Glomerular visceral epithelial cell (primary cell): ENCODE data around the gene C21orf58.
"Not testable (repeated sequence)": the region's sequence is repeated elsewhere in the genome, so short reads cannot be mapped to it uniquely, and the experiment has no call there.

Experiments used
- DNase-seq: peaks from one replicate; pipeline ENCODE4 v3.0.0-alpha.2; 2016; ENCODE audit errors: extremely low spot score

C21orf58 gene

DNA sequence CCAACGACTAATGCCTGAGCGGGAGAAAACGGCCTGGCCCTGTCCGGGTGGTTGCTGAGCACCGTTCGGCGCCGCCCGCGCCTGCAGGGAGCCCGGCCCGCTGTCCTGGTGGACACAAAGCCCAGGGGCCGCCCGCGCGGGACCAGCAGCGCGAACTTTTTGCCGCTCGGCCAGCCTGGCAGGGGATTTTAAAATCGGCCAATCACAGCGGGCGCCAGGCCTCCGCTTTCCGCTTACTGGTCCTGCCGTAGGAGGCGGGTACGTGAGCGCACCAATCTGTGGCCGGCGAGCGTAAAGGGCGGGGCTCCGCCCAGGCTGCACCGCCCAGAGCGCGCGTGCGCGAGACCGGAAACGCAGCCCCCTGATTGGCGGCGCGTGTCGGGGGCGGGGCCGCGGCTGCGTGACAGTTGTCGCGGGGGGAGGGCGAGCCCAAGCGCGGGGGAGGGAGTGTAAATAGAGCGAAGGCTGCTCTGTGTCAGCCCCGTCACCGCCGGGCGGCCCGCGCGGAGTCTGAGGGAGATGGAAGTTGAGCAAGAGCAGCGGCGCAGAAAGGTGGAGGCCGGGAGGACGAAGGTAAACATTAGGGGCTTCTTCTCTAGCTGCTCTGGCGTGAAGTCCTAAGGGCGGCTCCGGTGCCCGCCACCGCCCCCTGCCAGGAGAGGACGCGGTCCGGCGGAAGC, at the start of gene C21orf58, which contains the start of gene PCNT:
C21orf58 (minus strand) TSS at position 161 of the 680 bp plus-strand sequence. CDS start 1,132 bp downstream, outside the sequence.
PCNT (plus strand) TSS at position 447 of the 680 bp plus-strand sequence; CDS start at position 520, 73 bp downstream.
- DNase-seq = peak; percentile 99

- DNase-seq = not testable (repeated sequence)
These were observed 49.3 kb upstream of the C21orf58 start for GRCh38 chr21:46372947-46373346.

DNA sequence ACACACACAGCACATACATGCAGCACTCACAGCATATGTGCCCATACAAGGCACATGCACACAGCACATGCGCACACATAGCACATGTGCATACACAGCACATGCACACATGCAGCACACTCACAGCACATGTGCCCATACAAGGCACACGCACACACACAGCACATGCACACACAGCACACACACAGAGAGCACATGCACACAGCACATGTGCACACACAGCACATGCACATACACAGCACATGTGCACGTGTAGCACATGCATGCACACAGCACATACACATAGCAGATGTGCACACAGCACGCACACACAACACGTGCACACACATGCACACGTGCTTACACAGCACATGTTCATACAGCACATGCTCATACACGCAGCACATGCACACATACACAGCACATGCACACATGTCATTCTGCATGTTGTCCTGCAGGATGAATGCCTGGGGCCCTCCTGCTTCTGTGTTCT, 48.4 kb upstream of the C21orf58 start:
- no peak for DNase-seq

DNA sequence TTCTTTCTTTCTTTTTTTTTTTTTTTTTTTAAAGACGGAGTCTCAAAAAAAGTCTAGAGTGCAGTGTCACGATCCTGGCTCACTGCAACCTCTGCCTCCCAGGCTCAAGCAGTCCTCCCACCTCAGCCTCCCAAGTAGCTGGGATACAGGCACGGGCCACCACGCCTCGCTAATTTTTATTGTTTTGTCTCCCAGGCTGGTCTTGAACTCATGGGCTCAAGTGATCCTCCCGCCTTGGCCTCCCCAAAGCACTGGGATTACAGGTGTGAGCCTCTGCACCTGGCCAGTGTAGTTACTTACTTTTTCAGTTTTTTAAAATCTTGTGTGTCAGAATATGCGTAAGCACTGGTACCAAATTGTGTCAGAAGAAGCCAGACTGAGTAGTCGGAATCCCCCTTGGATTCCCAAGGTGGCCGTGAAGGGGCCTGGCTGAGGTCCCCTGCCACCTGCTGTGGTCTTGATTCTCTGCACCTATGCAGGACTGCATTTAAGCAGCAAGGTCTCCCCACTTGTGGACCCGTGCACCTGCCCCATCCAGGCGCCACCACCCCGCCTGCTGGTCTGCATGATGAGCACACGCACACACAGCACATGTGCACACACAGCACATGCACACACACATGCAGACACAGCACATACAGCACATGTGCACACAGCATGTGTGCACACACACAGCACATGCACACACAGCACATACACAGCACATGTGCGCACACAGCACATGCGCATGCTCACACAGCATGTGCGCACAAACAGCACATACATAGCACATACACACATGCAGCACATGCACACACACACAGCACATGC, 47.7 kb upstream of the C21orf58 start:
- no peak for DNase-seq

DNA sequence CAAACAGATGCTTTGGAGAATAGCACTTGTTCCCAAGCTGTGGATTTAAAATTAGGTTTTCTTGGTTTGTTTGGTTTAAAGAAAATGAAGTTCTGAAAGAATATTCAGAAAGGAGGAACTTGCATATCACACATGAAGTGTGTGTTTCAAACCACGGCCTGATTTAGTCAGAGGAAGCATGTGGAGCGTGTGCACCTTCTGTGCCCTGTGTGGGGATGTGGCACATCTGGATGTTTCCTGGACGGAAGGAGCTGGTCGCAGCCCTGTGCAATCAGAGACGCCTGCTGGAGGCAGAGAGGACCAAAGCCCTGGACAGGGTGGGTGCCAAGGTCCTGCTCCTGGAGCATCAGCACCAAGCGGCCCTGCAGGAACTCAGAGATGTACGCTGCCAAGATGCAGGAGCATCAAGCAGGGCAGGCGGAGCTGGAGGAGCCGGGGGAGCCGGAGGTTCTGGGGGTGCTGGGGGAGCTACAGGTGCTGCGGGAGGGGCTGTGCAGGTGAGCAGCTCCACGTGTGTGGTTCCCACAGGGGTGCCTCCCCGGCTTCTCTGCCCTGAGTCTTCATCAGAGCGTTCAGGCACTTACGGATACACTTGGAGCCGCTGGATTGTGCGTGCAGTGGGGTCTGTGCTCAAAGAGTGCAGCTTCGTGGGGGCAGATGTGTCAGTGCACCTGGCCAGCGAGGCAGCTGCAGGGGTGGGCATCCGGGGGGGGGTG, 46.0 kb upstream of the C21orf58 start:
- DNase-seq = no peak

GRCh38 chr21:46368533-46369285, 45.0 kb upstream of the C21orf58 start:
- DNase-seq = no peak

DNA sequence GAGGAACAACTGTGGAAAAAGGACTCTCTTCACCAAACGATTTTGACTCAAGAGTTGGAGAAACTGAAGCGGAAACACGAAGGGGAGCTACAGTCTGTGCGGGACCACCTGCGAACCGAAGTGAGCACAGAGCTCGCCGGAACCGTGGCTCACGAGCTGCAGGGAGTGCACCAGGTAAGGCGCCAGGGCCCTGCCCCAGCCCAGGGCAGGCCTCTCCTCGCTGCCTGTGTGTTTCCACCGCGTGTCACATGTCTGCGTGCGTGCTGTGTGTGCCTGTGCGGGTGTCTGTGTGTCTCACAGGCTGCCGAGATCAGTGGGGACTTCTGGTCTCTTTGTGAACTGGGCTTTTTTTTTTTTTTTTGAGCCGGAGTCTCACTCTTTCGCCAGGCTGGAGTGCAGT, 43.3 kb upstream of the C21orf58 start:
- DNase-seq = no peak

GRCh38 chr21:46366561-46366960, 42.9 kb upstream of the C21orf58 start:
- DNase-seq = no peak

DNA sequence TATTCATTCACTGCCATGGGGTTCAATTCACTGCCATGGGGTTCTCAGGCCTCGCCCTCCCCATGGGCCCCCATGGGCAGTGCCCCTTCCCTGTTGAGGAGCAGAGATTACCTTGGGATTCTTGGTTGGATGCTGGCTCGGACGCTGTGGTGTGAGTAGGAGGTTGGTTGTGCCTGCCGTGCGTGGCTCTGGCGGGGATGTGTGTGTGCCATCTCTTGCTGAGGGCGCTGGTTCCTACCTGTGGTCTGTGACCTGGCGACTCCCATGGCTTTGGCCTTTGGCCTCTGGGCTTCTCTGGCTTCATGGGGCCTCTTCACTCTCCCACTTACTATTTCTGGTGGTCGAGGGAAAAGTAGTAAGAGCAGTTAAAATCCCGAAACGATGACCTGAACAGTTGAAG, 42.4 kb upstream of the C21orf58 start:
- DNase-seq = no peak

DNA sequence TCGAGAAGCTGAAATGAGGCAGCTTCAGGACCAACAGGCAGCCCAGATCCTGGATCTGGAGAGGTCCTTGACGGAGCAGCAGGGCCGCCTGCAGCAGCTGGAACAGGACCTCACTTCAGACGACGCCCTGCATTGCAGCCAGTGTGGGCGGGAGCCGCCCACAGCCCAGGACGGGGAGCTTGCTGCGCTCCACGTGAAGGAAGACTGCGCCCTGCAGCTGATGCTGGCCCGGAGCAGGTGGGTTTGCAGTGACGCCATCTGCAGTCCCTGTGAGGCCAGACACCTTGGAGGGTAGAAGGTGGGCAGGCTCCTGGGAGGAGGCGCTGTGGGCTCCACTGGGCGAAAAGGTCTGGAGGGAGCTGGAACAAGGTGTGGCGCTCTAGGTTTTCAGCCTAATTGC, 40.0 kb upstream of the C21orf58 start:
- no peak for DNase-seq

DNA sequence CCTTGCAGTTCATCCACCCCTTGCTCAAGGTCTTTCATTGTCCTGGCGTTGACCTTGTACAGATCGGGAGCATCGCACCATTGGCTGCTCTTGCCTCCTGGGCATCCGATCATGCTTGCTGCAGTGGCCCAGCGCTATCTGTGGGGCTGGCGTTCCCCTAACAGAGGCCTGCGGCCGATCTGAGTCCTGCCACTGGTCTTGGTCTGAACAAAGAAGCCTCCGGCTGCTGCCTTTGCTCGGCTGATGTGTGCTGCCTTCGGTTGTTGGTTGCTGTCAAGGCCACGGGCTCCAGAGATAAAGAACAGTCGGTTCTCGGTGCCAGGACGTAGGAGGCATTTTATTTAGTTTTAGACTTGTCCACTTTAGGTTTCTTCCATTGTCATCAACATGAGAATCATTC, 39.3 kb upstream of the C21orf58 start:
- no peak for DNase-seq

DNA sequence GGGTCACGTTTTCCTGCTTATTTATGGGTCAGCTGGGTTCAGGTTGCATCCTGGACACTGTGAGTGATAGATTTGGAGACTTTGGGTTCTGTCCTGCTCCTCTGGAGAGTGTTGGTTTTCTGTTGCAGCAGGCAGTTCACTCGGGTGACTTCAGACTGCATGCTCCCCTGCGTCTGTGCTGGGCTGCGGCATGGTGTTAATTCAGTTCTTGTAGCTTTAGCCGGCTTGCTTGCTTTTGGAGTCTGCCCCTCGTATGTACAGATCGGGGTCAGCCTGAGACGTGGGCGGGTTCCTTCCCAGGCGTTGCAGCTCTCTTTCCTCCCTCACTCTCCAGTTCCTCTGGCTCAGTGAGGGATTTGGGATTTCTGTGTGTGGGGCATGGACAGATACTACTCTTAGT, 38.3 kb upstream of the C21orf58 start:
- no peak for DNase-seq

DNA sequence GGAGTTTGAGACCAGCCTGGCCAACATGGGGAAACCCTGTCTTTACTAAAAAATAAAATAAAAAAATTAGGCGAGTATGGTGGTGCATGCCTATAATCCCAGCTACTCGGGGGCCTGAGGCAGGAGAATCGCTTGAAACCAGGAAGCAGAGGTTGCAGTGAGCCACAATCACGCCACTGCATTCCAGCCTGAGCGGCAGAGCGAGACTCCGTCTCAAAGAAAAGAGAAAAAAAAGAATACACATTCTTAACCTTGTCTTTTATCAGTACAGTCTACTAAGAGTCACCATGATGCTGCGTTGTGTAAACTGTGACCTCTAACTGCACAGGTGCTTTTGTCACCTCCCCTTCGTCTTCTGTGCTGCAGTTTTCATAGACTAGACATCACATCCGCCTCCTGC, 37.5 kb upstream of the C21orf58 start:
- no peak for DNase-seq

DNA sequence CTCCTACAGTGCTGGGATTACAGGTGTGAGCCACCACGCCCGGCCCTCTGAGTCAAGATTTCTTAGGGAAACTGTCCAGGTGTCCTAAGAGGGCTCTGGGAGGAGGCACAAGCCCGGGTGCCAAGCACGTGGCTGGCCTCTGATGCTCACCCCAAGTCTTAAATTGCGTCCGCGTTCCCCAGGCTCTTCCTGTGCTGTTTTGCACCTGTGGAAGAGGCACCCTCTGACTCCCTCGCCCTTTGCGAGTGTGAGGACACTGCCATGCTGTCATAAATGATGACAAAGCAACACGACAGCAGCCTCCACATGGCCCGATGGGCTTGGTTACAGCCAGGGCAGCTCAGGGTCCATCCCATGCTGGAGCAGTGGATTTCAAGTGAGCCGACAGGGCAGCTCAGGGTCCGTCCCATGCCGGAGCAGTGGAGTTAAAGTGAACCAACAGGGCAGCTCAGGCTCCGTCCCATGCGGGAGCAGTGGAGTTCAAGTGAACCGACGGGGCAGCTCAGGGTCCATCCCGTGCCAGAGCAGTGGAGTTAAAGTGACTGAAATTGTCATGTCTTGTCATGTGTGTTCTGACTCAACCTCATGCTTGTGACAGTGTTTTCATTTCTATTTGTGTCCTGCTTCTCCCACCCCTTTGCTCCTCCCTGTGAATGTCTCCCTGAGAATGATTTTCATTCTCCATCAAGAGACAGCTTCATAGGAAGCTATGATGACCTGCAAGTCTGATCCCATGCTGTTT, 34.2 kb upstream of the C21orf58 start:
- DNase-seq = no peak

GRCh38 chr21:46357335-46357604, 33.6 kb upstream of the C21orf58 start:
- no peak for DNase-seq

GRCh38 chr21:46356494-46357334, 33.0 kb upstream of the C21orf58 start:
- DNase-seq = no peak

DNA sequence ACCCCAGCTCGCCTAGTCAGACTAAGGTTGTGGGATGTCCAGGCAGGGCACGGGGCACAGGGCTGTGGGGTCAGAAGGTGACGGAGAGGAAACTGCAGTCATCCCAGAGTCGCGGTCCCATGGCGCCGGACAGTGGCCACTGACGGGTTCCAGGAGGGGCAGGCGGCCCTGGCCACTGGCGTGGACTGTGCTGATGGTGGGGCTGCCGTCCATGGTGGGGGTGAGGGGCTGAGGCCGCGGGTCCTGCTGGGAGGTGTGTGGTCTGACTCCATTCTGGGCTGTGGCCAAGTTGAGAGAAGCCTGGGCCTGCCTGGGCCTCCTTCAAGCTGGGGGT, 32.3 kb upstream of the C21orf58 start:
- no peak for DNase-seq

DNA sequence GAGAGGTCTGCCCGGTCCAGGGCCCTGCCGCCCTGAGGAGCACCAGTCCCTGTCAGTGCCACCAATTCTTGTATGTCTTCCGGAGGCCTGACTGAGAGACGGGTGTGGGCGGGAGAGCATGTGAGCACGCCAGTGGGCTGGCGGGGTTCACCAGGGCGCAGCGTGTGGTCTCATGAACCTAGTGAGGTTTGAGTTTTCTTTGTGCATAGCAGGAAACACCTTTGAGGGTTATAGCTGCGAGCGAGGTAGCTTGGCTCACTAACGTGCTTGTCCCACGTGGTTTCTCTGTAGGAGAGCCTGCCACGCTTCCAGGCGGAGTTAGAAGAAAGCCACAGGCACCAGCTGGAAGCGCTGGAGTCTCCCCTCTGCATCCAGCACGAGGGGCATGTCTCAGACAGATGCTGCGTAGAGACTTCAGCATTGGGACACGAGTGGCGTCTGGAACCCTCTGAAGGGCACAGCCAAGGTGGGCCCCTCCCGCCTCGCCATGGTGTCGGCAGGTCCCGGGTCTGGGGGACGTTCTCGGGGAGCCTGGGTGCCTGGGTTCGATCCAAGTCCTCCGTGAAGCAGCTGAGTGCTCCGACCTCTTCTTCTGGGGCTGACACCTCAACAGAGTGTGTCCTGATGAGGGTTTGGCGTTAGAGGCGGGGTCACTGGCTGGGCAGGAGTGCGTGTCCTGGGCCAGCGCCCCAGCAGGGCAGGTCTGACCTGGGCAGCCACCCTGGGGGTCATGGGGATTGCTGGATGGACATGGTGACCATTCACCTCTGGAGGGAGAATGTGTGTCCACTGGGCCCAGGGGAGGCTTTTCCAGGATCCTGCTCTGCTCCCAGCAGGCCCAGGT, 31.7 kb upstream of the C21orf58 start:
- no peak for DNase-seq

DNA sequence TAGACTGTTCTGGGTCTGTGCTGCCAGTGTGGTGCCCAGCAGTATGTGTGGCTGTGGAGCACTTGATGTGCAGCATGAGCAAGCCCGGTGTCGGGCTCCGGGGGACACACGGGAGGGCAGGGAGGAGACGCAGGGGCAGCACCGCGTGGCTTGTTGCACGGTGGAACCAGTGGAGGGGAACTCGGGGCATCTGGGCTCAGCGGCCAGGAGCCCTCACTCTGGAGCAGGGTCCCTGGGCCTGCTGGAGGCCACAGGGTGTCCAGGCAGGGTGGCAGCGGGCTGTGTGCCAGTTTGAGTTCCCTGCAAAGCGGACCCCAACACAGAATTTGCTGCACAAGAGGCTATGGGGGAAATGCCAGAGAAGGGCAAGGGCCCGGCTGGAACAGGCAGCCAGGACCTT, 30.8 kb upstream of the C21orf58 start:
- no peak for DNase-seq
